Measurements from ENCODE around the gene MTMR10.

Gene MTMR10

DNA sequence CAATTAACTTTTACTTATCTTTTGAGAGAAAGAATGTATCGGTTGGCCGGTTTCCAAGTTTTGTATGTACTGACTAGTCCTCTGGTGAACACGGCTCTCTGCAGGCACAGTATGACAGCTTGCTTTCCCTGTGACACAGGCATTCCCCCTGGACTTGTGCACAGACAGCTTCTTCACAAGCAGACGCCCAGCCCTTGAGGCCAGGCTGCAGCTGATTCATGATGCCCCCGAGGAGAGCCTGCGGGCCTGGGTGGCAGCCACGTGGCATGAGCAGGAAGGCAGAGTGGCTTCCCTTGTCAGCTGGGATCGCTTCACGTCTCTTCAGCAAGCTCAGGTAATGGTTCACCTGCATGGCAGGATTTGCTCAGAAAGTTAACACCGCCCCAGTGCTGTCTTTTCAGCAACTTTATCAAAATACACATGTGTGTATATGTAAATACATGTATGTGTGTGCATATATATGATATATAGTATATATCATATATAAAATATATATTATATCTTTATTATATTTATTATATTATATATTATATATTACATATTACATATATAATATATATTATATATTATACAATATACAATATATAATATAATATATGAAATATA, 62.3 kb downstream of the MTMR10 start:
- no peak for DNase-seq (ENCODE audit: low read depth)
- TF ChIP-seq, protein P1, sequence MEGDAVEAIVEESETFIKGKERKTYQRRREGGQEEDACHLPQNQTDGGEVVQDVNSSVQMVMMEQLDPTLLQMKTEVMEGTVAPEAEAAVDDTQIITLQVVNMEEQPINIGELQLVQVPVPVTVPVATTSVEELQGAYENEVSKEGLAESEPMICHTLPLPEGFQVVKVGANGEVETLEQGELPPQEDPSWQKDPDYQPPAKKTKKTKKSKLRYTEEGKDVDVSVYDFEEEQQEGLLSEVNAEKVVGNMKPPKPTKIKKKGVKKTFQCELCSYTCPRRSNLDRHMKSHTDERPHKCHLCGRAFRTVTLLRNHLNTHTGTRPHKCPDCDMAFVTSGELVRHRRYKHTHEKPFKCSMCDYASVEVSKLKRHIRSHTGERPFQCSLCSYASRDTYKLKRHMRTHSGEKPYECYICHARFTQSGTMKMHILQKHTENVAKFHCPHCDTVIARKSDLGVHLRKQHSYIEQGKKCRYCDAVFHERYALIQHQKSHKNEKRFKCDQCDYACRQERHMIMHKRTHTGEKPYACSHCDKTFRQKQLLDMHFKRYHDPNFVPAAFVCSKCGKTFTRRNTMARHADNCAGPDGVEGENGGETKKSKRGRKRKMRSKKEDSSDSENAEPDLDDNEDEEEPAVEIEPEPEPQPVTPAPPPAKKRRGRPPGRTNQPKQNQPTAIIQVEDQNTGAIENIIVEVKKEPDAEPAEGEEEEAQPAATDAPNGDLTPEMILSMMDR (conservative IDR thresholded peaks at IDR 0.05; ENCODE audit: low read depth, low read length), result no peak
- no peak overlapping the region for H3K4me3 ChIP-seq (ENCODE audit: low read length)

GRCh38 chr15:30928076-30928475, 63.4 kb downstream of the MTMR10 start:
- no peak for DNase-seq (ENCODE audit: low read depth)
- TF ChIP-seq, protein P1 (conservative IDR thresholded peaks at IDR 0.05; ENCODE audit: low read depth, low read length), result no peak
- no peak overlapping the region for H3K4me3 ChIP-seq (ENCODE audit: low read length)

DNA sequence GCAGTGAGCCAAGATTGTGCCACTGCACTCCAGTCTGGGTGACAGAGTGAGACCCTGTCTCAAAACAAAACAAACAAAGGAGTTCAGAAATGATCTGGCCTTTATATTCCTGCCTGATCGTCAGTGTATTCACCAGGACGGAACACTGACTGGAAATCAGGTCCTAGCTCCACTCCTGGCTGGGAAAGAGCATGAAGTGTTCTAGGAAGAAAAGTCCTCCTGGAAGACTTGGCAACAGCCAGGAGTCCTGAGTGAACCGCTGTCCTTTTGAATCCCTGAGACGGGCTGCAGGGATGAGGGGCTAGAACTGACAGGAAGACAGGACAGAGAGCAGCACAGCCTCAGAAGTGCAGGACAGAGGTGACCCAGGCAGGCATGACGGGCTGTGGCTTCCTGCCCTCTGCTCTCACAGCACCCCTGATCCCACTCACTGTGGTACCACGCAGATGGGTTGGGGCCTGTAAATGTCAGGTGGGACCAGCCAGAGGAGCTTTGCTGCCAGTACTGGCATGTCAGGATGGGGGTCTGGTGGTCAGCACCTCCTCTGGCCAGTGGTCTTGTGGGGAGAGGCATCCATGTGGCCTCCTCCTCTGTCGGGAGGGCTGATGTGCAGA, 64.2 kb downstream of the MTMR10 start:
- TF ChIP-seq, protein P1 (conservative IDR thresholded peaks at IDR 0.05; ENCODE audit: low read depth, low read length), result no peak
- H3K4me3 ChIP-seq (ENCODE audit: low read length), result no peak overlapping the region
- no peak for DNase-seq (ENCODE audit: low read depth)

- H3K4me3 ChIP-seq (ENCODE audit: low read length), result no peak overlapping the region
- TF ChIP-seq, protein P1 (conservative IDR thresholded peaks at IDR 0.05; ENCODE audit: low read depth, low read length), result no peak
- DNase-seq (ENCODE audit: low read depth), result no peak
These were observed 65.3 kb downstream of the MTMR10 start for GRCh38 chr15:30926161-30926560.

DNA sequence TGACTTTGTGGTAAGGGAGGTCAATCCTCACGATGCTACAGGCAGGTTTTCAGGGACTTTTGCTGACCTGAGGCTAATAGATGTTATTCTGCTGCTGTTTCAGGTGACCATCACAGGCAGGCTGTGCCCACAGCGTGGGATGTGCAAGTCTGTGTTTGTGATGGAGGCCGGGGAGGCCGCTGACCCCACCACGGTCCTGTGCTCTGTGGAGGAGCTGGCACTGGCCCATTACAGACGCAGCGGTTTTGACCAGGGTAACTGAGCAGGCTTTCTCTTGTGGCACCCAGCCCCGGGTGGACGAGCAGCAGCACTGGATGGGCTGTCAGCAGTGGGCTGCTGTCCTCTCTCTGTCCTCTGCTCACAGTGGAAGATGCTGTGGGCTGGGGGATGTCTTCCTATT, 65.7 kb downstream of the MTMR10 start:
- no peak overlapping the region for H3K4me3 ChIP-seq (ENCODE audit: low read length)
- TF ChIP-seq, protein P1 (conservative IDR thresholded peaks at IDR 0.05; ENCODE audit: low read depth, low read length), result no peak
- no peak for DNase-seq (ENCODE audit: low read depth)

DNA sequence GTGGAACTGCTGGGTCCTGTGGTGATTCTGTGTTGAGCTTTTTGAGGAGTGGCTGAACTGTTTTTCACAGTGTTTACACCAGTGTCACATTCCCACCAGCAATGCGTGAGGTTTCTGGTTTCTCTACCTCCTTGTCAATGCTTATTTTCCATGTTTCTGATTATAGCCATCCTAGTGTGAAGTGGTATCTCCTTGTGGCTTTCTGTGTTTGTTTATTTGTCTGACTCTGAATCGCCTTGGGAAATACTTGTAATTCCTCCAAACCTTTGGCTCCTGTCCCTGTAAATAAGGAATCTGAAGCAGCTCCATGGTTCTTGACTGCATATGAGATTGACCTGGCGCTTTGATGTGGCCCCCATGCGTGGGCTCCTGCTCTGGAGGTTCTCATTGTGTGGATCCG, 67.1 kb downstream of the MTMR10 start:
- TF ChIP-seq, protein P1 (conservative IDR thresholded peaks at IDR 0.05; ENCODE audit: low read depth, low read length), result no peak
- DNase-seq (ENCODE audit: low read depth), result no peak
- no peak overlapping the region for H3K4me3 ChIP-seq (ENCODE audit: low read length)

DNA sequence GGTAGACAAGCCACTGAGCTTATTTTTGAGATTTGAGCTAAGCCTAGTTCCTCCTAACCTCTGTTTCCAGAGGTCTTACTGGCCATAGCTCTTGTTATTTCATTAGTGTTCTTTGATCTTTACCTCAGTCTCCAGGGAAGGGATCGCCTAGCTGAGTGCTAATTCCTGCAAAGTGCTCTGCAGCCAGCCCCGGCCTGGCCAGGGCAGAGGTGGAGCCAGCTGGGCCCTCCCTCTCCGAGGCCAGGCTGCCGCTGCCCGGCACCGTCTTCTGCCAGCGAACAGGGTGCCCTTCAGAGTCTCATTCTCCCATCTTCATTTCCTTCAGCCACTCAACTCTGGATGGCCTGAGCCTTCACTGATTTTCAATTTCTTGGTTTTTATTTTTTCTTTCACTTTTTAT, 68.0 kb downstream of the MTMR10 start:
- TF ChIP-seq, protein P1 (conservative IDR thresholded peaks at IDR 0.05; ENCODE audit: low read depth, low read length), result no peak
- H3K4me3 ChIP-seq (ENCODE audit: low read length), result no peak overlapping the region

More for the DNA sequence above, 68.0 kb downstream of the MTMR10 start:
- DNase-seq (ENCODE audit: low read depth), result no peak
